ENCODE data around the gene GTF2A1. TPM values are rescaled to one million over a fixed set of nuclear protein-coding genes. Genes with fewer than 3 reads are reported as not detected.

The GTF2A1 gene
- total and polyA plus RNA-seq, 2 donors (not counting 3 experiments of a cell fraction or from before 2014, with no cell fraction given): 11.1 to 33.4 TPM

DNA sequence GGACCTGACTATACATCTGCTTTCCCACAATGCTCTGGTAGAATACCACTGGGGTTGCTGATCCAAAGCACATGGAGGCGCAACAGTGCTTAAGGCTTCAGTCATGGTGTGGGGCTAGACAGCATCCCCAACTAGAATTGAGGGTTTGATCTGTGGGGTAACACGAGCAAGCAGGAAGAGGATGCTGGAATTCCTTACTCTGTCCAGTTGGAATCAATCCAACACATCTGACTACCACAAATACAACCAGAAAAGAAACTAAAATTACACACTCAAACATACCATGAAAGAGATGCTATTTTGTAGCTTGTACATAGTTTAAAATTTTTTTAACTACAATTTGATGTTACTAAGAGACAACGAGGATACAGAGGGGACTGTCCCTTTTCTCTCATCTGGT lies 40.4 kb upstream of the GTF2A1 start:
- no peaks in the 10 kb centered on the region for H3K4me1 ChIP-seq (ENCODE audit: control insufficient read depth, extremely low read depth, insufficient read depth, low read length)
- dilution Hi-C loops (cut with MboI; ENCODE audit: extremely low pct_ligation_motif_present, low sequenced_read_pairs) (no loop called here), intact Hi-C loops (cut with micrococcal nuclease) (no loop called here)
- BruUV-seq (replicated peaks): no TSS peak
- H3K36me3 ChIP-seq (ENCODE audit: control insufficient read depth in 2 of 2, extremely low read depth in 1 of 2, insufficient read depth in 2 of 2, low read length in 2 of 2): no peaks in the 10 kb centered on the region
- H3K27ac ChIP-seq (ENCODE audit: insufficient read depth, low read depth, low read length): no peak overlapping the region
- H3K9me1 ChIP-seq (replicated peaks; ENCODE audit: control insufficient read depth, extremely low read depth, insufficient read depth, low read length): no peaks in the 10 kb centered on the region
- no peaks in the 10 kb centered on the region for H3K9me3 ChIP-seq (replicated peaks; ENCODE audit: control insufficient read depth, insufficient read depth, low read length)
- no peak overlapping the region for H3K9ac ChIP-seq (replicated peaks; ENCODE audit: extremely low read depth, insufficient read depth, low read length)
- DNase-seq (ENCODE audit: low read depth, low spot score) (no peak), FAIRE-seq (no peak)
- no peak overlapping the region for H2AFZ ChIP-seq (ENCODE audit: low read depth, low read length)
- ChIA-PET CTCF (no interaction called here), POLR2A (no interaction called here)
- H3K4me3 ChIP-seq (replicated peaks in 1 of 3; ENCODE audit: insufficient read depth in 1 of 3, low read depth in 1 of 3, low read length in 3 of 3): no peak overlapping the region
- no peaks in the 10 kb centered on the region for H3K79me2 ChIP-seq (ENCODE audit: control insufficient read depth, insufficient read depth, low read length)
- no peak overlapping the region for H3K4me2 ChIP-seq (ENCODE audit: insufficient read depth, low read length)
- no peaks in the 10 kb centered on the region for H3K27me3 ChIP-seq (ENCODE audit: control insufficient read depth in 2 of 2, insufficient read depth in 2 of 2, low read length in 2 of 2)
- H4K20me1 ChIP-seq (replicated peaks; ENCODE audit: control insufficient read depth, extremely low read depth, insufficient read depth, low read length): no peaks in the 10 kb centered on the region
- TF ChIP-seq, protein P1, sequence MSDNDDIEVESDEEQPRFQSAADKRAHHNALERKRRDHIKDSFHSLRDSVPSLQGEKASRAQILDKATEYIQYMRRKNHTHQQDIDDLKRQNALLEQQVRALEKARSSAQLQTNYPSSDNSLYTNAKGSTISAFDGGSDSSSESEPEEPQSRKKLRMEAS (IDR thresholded peaks at IDR 0.05; ENCODE audit: insufficient read depth, insufficient read length): no peak
- TF ChIP-seq EZH2 (IDR thresholded peaks at IDR 0.05; ENCODE audit: borderline replicate concordance, low read depth, low read length, severe bottlenecking): no peak
- TF ChIP-seq POLR2AphosphoS5 (IDR thresholded peaks at IDR 0.05; ENCODE audit: insufficient read depth, low read depth, low read length): no peak
- TF ChIP-seq MYC (IDR thresholded peaks at IDR 0.05; ENCODE audit: low read depth, low read length): no peak
- TF ChIP-seq JUN (IDR thresholded peaks at IDR 0.05; ENCODE audit: borderline replicate concordance, insufficient read depth, insufficient read length, low read depth): no peak

DNA sequence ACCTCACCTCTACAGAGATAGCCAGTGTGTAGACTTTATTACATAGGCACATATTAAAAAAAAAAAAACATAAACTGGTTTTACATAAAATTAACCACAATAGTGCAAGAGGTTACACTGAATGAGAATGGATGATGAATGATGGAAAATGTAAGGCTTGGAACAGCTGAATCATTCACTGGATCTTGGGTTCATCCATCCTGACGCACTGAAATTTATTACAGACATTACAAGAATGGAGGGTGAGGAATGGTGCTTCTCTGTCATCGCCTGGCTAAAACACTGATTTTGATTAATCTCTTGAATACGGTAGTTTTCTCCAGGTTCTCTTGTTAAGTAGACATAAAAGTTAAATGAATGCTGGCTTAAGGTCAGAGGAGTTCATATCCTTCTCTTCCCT lies 40.0 kb upstream of the GTF2A1 start:
- ChIA-PET CTCF (no interaction called here), POLR2A (no interaction called here)
- no peaks in the 10 kb centered on the region for H3K9me3 ChIP-seq (replicated peaks; ENCODE audit: control insufficient read depth, insufficient read depth, low read length)
- no peaks in the 10 kb centered on the region for H3K79me2 ChIP-seq (ENCODE audit: control insufficient read depth, insufficient read depth, low read length)
- no peak overlapping the region for H2AFZ ChIP-seq (ENCODE audit: low read depth, low read length)
- dilution Hi-C loops (cut with MboI; ENCODE audit: extremely low pct_ligation_motif_present, low sequenced_read_pairs): no loop called here
- H4K20me1 ChIP-seq (replicated peaks; ENCODE audit: control insufficient read depth, extremely low read depth, insufficient read depth, low read length): no peaks in the 10 kb centered on the region
- H3K4me2 ChIP-seq (ENCODE audit: insufficient read depth, low read length): no peak overlapping the region
- DNase-seq (ENCODE audit: low read depth, low spot score): no peak
- H3K9me1 ChIP-seq (replicated peaks; ENCODE audit: control insufficient read depth, extremely low read depth, insufficient read depth, low read length): no peaks in the 10 kb centered on the region
- H3K4me3 ChIP-seq (replicated peaks in 1 of 3; ENCODE audit: insufficient read depth in 1 of 3, low read depth in 1 of 3, low read length in 3 of 3): no peak overlapping the region
- no peaks in the 10 kb centered on the region for H3K4me1 ChIP-seq (ENCODE audit: control insufficient read depth, extremely low read depth, insufficient read depth, low read length)
- TF ChIP-seq FOS (IDR thresholded peaks at IDR 0.05; ENCODE audit: borderline replicate concordance, insufficient read depth, low read length) (no peak), POLR2A (IDR thresholded peaks at IDR 0.05; ENCODE audit: low read depth, low read length) (no peak), EZH2 (IDR thresholded peaks at IDR 0.05; ENCODE audit: borderline replicate concordance, low read depth, low read length, severe bottlenecking) (no peak), GATA2 (IDR thresholded peaks at IDR 0.05; ENCODE audit: insufficient read depth, insufficient read length, low read depth, low read length) (no peak), MYC (IDR thresholded peaks at IDR 0.05; ENCODE audit: low read depth, low read length) (no peak), POLR2AphosphoS5 (IDR thresholded peaks at IDR 0.05; ENCODE audit: insufficient read depth, low read depth, low read length) (no peak), JUN (IDR thresholded peaks at IDR 0.05; ENCODE audit: borderline replicate concordance, insufficient read depth, insufficient read length, low read depth) (no peak)
- TF ChIP-seq, protein P1 (IDR thresholded peaks at IDR 0.05; ENCODE audit: insufficient read depth, insufficient read length): no peak
- TF ChIP-seq, protein P2, sequence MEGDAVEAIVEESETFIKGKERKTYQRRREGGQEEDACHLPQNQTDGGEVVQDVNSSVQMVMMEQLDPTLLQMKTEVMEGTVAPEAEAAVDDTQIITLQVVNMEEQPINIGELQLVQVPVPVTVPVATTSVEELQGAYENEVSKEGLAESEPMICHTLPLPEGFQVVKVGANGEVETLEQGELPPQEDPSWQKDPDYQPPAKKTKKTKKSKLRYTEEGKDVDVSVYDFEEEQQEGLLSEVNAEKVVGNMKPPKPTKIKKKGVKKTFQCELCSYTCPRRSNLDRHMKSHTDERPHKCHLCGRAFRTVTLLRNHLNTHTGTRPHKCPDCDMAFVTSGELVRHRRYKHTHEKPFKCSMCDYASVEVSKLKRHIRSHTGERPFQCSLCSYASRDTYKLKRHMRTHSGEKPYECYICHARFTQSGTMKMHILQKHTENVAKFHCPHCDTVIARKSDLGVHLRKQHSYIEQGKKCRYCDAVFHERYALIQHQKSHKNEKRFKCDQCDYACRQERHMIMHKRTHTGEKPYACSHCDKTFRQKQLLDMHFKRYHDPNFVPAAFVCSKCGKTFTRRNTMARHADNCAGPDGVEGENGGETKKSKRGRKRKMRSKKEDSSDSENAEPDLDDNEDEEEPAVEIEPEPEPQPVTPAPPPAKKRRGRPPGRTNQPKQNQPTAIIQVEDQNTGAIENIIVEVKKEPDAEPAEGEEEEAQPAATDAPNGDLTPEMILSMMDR (IDR thresholded peaks at IDR 0.05; ENCODE audit: extremely low read depth in 1 of 2, insufficient read depth in 1 of 2, low read depth in 1 of 2, low read length in 2 of 2): no peak
- no peaks in the 10 kb centered on the region for H3K36me3 ChIP-seq (ENCODE audit: control insufficient read depth in 2 of 2, extremely low read depth in 1 of 2, insufficient read depth in 2 of 2, low read length in 2 of 2)
- BruUV-seq (replicated peaks): no TSS peak
- FAIRE-seq: no peak
- intact Hi-C loops (cut with micrococcal nuclease): no loop called here
- H3K27me3 ChIP-seq (ENCODE audit: control insufficient read depth in 2 of 2, insufficient read depth in 2 of 2, low read length in 2 of 2): no peaks in the 10 kb centered on the region
- H3K27ac ChIP-seq (ENCODE audit: insufficient read depth, low read depth, low read length): no peak overlapping the region
- no peak overlapping the region for H3K9ac ChIP-seq (replicated peaks; ENCODE audit: extremely low read depth, insufficient read depth, low read length)
